HG02884 (cell line): ENCODE data around the gene LTF.
"Not testable (repeated sequence)": the region's sequence is repeated elsewhere in the genome, so short reads cannot be mapped to it uniquely, and the experiment has no call there.

Experiments used
- ATAC-seq: cut with Tn5 transposase; IDR thresholded peaks from one replicate; pipeline ENCODE4 v1.9.1; 2021; ENCODE audit warnings: mild to moderate bottlenecking, moderate library complexity; ENCODE audit not compliant: unreplicated experiment

Gene LTF

GRCh38 chr3:46398186-46398955 lies 66.3 kb downstream of the LTF start:
- ATAC-seq, result no peak

- ATAC-seq, result no peak
Observed at GRCh38 chr3:46397111-46397510, 67.6 kb downstream of the LTF start.

DNA sequence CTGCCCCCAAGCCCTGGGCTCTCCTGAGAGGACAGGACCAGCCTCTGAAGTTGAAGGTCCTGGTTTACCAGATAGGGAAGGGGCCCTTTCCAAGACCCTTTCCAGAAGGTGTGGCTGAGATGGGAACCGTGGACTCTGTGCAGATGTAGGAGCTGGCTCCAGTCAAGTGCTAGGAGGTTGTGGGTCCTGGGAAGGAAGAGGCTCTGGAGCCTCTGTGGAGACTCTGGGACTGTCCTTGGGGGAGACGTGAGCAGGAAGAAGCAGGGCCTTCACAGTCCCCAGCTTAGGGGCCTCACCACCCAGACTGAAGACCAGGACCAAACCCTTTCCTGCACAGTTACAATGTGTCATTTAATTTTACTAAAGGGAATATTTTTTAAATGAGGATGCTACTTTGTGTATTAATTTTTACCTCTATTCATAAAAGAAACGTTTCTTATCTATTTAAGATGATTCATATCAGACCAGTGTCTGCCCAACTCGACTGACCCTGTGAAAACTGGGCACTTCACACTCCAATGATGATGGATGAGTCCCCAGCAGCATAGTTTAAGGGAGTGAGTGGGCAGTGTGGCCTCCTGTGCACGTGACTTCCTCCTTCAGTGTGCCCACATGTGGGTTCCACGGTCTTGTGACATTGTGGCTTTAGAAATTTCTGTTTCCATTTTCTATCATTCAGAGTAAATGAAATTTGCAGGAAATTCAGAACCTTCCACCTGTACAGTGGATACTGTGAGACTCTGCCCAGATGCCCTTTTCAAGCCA lies 68.8 kb downstream of the LTF start:
- ATAC-seq, result no peak

DNA sequence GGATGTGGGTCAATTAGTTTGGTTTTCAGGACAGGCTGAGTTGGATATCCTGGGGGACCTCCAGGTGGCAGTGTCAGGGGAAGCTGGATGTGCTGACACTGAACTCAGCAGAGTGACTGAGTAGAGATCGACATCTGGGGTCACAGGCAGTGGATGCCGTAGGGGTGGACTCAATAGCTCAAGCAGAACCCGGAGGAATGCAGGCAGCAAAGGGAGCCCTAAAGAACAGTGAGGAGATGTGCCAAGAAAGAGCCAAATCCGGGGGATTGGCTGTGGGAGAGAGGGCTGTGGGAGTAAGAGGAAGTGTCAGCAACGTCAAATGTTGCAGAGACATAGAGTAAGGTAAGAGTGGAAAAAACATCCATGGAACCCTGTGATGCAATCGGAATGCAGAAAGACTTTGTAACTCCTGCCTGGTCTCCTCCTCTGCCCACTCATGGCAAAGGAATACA lies 69.5 kb downstream of the LTF start:
- ATAC-seq, result no peak

DNA sequence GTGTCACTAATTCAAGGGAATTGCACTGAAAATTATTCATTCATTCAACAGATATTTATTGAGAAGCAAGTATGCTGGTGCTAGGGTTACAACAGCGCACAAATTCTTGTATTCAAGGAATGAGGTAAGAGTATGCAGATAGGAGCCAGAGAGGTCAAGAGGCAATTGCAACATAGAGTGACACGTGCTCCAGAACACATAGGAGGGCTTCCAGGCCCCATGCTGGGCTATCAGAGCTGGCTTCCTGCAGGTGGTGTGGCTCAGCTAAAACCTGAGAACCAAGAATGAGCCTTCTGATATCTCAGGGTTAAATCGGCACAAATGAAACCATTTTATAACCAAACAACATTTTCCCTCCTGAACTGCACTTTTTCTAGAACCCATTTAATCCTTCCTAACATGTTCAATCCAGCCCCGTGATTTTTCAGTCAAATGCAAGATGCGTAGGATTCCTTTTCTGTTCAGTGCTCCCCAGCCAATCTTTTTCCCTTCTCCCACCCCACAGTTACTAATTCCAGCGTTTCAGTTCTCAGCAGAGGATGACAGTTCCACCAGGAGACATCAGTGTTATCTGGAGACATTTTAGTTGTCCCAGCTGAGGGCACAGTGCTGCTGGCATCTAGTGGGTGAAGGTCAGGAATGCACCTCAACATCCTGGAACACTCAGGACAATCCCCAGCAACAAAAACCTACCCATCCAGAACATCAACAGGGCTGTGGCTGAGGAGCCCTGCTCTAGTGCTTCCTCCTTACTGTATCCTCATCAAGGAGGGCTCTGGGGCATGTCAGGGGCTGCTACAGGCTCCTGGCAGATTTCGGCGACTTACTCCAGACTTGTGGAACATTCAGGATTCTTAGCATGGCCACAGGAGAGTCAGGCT lies 70.9 kb downstream of the LTF start:
- no peak for ATAC-seq

DNA sequence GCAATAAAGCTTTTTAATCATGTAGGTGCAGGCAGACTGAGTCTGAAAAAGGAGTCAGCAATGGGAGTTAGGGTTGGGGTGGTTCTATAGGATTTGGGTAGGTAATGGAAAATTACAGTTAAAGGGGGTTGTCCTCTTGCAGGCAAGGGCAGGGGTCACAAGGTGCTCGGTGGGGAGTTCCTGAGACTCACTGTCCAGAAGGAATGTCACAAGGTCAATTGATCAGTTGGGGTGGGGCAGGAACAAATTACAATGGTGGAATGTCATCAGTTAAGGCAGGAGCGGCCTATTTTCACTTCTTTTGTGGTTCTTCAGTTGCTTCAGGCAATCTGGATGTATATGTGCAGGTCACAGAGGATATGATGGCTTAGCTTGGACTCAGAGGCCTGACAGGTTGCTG lies 71.7 kb downstream of the LTF start:
- no peak for ATAC-seq

DNA sequence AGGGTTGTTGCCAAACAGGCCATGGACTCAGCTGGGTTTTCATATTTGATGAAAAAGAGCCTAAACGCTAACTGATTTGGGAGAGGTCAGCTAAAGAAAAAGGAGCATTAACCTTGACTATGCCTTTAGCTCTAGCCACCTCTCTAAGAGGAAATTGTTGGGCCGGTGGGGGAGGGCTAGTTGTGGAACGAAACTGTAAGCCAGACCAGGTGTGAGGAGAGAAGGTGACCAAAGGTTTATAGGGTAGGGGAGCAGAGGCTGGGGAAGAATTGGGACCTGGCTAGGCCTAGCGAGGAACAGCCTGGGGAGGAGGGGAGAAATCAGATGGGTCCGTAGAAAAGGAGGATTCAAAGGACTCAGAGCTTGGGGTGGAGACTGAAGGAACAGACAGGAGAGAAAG lies 73.2 kb downstream of the LTF start:
- ATAC-seq, result not testable (repeated sequence)

DNA sequence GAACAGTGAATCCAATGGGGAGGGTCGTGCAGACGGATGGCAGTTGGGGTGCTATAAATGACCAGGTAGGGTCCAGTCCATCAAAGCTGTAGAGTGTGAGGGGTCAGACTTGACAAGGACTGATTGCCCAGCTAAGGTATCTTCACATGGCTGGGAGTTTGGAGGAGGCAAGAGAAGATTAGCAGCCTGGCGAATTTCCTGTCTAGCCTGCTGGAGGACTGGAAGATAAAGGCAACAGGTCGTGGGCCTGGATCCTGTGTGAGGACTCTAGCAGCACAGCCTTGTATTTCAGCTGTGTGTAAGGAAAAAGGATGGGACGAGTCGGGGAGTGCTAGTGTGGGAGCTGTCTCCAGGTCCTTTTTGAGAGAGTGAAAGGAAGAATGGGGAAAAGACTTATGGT lies 75.4 kb downstream of the LTF start:
- no peak for ATAC-seq

DNA sequence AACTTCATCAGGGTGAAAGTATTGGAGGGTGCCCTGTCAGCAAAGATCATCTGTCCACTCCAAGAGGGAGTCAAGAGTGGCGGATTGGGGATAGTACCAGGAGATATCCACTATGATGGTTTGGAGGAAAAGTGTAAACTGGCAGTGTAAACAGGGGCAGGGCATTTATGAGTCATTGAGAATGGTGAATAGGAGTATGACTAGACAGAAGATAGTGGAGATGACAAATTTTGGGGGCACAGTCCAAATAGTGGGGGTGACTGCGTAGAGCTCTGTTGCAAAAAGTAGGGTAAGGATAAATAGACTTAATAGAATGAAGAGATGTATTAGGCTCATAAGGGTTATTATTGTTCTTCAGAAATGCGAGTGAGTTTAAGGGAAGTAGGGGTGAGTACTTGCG lies 75.9 kb downstream of the LTF start:
- ATAC-seq, result not testable (repeated sequence)

- no peak for ATAC-seq
Observed at GRCh38 chr3:46386205-46386604, 78.5 kb downstream of the LTF start.
